Hair follicle dermal papilla cell (primary cell): ENCODE measurements around the gene PCDH11Y. TPM values are rescaled to one million over a fixed set of nuclear protein-coding genes. Genes with fewer than 3 reads are reported as not detected.

Experiments
- small RNA-seq: library from RNA; depleted of rRNA; stranded (forward); fragments of <200 nt; gene quantifications from one replicate; pipeline ENCODE3, GENCODE V24; 2012
- total RNA-seq: library from RNA; depleted of rRNA; stranded (reverse); fragments of >200 nt; gene quantifications from 2 replicates; pipeline ENCODE4 v1.2.3, GENCODE V29; 2012

The PCDH11Y gene, protein sequence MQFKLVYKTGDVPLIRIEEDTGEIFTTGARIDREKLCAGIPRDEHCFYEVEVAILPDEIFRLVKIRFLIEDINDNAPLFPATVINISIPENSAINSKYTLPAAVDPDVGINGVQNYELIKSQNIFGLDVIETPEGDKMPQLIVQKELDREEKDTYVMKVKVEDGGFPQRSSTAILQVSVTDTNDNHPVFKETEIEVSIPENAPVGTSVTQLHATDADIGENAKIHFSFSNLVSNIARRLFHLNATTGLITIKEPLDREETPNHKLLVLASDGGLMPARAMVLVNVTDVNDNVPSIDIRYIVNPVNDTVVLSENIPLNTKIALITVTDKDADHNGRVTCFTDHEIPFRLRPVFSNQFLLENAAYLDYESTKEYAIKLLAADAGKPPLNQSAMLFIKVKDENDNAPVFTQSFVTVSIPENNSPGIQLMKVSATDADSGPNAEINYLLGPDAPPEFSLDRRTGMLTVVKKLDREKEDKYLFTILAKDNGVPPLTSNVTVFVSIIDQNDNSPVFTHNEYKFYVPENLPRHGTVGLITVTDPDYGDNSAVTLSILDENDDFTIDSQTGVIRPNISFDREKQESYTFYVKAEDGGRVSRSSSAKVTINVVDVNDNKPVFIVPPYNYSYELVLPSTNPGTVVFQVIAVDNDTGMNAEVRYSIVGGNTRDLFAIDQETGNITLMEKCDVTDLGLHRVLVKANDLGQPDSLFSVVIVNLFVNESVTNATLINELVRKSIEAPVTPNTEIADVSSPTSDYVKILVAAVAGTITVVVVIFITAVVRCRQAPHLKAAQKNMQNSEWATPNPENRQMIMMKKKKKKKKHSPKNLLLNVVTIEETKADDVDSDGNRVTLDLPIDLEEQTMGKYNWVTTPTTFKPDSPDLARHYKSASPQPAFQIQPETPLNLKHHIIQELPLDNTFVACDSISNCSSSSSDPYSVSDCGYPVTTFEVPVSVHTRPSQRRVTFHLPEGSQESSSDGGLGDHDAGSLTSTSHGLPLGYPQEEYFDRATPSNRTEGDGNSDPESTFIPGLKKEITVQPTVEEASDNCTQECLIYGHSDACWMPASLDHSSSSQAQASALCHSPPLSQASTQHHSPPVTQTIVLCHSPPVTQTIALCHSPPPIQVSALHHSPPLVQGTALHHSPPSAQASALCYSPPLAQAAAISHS (N-terminal part only)
- total RNA-seq, result not detected in 2 replicates

DNA sequence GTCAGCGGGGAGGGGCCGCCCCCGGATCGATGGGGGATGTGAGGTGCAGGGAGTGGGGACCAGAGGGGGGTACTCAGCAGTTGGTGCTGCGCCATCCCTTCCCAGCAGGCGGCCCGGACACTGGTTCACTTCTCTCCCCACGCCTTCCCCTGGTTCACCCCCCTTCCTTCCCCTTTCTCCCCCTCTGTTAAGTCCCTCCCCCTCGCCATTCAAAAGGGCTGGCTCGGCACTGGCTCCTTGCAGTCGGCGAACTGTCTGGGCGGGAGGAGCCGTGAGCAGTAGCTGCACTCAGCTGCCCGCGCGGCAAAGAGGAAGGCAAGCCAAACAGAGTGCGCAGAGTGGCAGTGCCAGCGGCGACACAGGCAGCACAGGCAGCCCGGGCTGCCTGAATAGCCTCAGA is at the start of gene PCDH11Y:
Gene PCDH11Y, plus strand, starts transcription at position 240 of the 400 bp plus-strand sequence. CDS start 56,804 bp downstream, outside the sequence.

Small RNAs within 50 kb of the gene (small RNA-seq; reads per million reads assigned to genes)
- not detected for gene RNU2-57P
- not detected for gene SNX3P1Y
